Smooth muscle cell (in vitro differentiated cells): ENCODE data around the gene PALM3. TPM values are rescaled to one million over a fixed set of nuclear protein-coding genes. Genes with fewer than 3 reads are reported as not detected.

Experiments
- DNase-seq: peaks from one replicate; lab custom pipeline; 2025; ENCODE audit not compliant: unreplicated experiment; lab: John Stamatoyannopoulos, UW
- H2AFZ ChIP-seq: fragments of 200-600 bp; sonication (generic); 2 replicates; pipeline ENCODE4 v1.6.0; 2016; ENCODE audit warnings: antibody characterized with exemption, low read depth, mild to moderate bottlenecking
- H3F3A ChIP-seq: fragments of 200-600 bp; sonication (generic); 2 replicates; pipeline ENCODE4 v1.6.0; 2017; ENCODE audit warnings: antibody characterized with exemption, low read depth
- H3K27ac ChIP-seq: fragments of 200-600 bp; sonication (generic); 2 replicates; pipeline ENCODE4 v1.5.1; 2016; ENCODE audit warnings: low read depth, mild to moderate bottlenecking
- H3K27me3 ChIP-seq: fragments of 200-600 bp; sonication (generic); 2 replicates; pipeline ENCODE4 v1.6.1; 2016; ENCODE audit warnings: low read depth, mild to moderate bottlenecking
- H3K36me3 ChIP-seq: fragments of 200-600 bp; sonication (generic); 2 replicates; pipeline ENCODE4 v1.5.1; 2016; ENCODE audit warnings: low read depth
- H3K4me1 ChIP-seq: fragments of 200-600 bp; sonication (generic); 2 replicates; pipeline ENCODE4 v1.5.1; 2016; ENCODE audit warnings: low read depth
- H3K4me2 ChIP-seq: fragments of 200-600 bp; sonication (generic); 2 replicates; pipeline ENCODE4 v1.6.0; 2016; ENCODE audit warnings: mild to moderate bottlenecking
- H3K4me3 ChIP-seq: fragments of 200-600 bp; sonication (generic); 2 replicates; pipeline ENCODE4 v1.5.1; 2016; ENCODE audit warnings: mild to moderate bottlenecking
- H3K79me2 ChIP-seq: fragments of 200-600 bp; sonication (generic); 2 replicates; pipeline ENCODE4 v1.6.0; 2016; ENCODE audit warnings: low read depth, mild to moderate bottlenecking
- H3K9ac ChIP-seq: fragments of 200-600 bp; sonication (generic); 2 replicates; pipeline ENCODE4 v1.6.0; 2016; ENCODE audit warnings: low read depth
- H3K9me3 ChIP-seq: fragments of 200-600 bp; sonication (generic); replicated peaks from 2 replicates; pipeline ENCODE4 v1.5.1; 2016; ENCODE audit warnings: low read depth
- H4K20me1 ChIP-seq: fragments of 200-600 bp; sonication (generic); 2 replicates; pipeline ENCODE4 v1.6.0; 2016; ENCODE audit warnings: low read depth
- WGBS: methylation state at CpG from one replicate; pipeline ENCODE4 v1.1.7; 2016; ENCODE audit warnings: low lambda C conversion rate; 5-methylcytosine and 5-hydroxymethylcytosine counted together
- polyA plus RNA-seq: library from polyadenylated mRNA; unstranded; fragments of >200 nt; fragmentation: Nextera tagmentation; extraction: Ambion mirVana; gene quantifications from 2 replicates; pipeline ENCODE4 v1.2.1, GENCODE V29; 2016
- total RNA-seq: library from RNA; depleted of rRNA; stranded (reverse); fragments of >200 nt; gene quantifications from 2 replicates; pipeline ENCODE4 v1.2.3, GENCODE V29; 2014
- TF ChIP-seq, protein P1 (sequence below): fragments of 200-600 bp; sonication (generic); IDR thresholded peaks from 2 replicates; pipeline ENCODE4 v1.5.1; 2017; ENCODE audit warnings: borderline replicate concordance, mild to moderate bottlenecking, antibody characterized with exemption; ENCODE audit not compliant: insufficient read depth, poor library complexity, severe bottlenecking

Gene PALM3
- total and polyA plus RNA-seq, 2 experiments from 2014 or later = 0.55 TPM; not detected in 1

DNA sequence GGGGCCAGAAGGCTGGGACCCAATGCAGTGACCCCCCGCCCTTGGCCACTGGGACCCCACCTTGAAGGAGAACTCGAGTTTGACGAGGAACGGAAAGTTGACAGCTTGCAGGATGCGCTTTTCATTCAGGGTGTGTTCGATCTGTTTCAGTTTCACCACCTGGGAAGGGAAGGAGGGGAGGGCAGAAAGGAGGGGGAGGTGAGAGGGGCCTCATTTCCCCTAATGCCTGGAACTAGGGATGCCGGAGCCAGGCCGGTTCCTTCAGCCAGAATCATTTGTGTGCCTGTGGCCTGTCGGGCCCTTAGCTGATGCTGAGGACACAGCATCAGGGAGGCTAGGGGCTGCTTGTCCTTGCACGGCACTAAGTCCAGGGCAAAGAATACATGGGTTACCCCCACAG, 40.9 kb upstream of the PALM3 start:
- TF ChIP-seq, protein P1, sequence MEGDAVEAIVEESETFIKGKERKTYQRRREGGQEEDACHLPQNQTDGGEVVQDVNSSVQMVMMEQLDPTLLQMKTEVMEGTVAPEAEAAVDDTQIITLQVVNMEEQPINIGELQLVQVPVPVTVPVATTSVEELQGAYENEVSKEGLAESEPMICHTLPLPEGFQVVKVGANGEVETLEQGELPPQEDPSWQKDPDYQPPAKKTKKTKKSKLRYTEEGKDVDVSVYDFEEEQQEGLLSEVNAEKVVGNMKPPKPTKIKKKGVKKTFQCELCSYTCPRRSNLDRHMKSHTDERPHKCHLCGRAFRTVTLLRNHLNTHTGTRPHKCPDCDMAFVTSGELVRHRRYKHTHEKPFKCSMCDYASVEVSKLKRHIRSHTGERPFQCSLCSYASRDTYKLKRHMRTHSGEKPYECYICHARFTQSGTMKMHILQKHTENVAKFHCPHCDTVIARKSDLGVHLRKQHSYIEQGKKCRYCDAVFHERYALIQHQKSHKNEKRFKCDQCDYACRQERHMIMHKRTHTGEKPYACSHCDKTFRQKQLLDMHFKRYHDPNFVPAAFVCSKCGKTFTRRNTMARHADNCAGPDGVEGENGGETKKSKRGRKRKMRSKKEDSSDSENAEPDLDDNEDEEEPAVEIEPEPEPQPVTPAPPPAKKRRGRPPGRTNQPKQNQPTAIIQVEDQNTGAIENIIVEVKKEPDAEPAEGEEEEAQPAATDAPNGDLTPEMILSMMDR = no peak
- H3K36me3 ChIP-seq = no peaks in the 10 kb centered on the region
- no peak overlapping the region for H3K27ac ChIP-seq
- peaks cover 3% of the 10 kb centered on the region for H4K20me1 ChIP-seq
- no peaks in the 10 kb centered on the region for H3K79me2 ChIP-seq
- no peaks in the 10 kb centered on the region for H3F3A ChIP-seq
- no peak overlapping the region for H3K9ac ChIP-seq
- H2AFZ ChIP-seq = no peak overlapping the region
- no peak for DNase-seq
- H3K27me3 ChIP-seq = no peaks in the 10 kb centered on the region
- H3K4me1 ChIP-seq = no peaks in the 10 kb centered on the region
- WGBS = 93% methylated on average over 10 of the region's 10 CpGs
- H3K4me3 ChIP-seq = no peak overlapping the region
- no peak overlapping the region for H3K4me2 ChIP-seq
- H3K9me3 ChIP-seq = no peaks in the 10 kb centered on the region

DNA sequence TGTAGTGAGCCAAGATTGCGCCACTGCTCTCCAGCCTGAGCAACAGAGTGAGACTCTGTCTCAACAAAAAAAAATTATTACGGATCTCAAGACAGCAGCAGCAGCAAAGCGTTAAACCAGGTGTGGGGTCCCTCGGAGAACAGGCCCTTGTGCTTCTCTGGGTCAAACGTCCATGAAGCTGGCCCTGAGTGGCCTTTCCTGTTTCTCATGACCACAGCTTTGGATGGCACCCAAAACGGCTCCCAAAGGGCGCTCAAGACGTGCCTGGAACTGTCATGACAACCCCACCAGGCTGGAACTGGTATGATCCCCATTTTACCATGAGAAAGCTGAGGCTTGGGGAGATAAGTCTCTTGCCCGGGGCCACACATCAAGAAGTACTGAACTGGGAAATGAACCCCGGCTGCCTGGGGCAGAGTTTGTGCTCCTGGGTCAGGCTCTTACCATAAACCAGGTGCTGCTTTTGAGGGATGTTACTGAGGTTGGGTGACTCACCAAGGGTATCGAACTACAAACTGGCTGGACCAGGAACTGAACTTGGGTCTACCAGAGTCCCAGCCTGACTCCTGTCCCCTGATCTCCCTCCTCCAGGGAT, 40.3 kb upstream of the PALM3 start:
- no peaks in the 10 kb centered on the region for H3K27me3 ChIP-seq
- 94% methylated on average over 11 of the region's 11 CpGs for WGBS

DNA sequence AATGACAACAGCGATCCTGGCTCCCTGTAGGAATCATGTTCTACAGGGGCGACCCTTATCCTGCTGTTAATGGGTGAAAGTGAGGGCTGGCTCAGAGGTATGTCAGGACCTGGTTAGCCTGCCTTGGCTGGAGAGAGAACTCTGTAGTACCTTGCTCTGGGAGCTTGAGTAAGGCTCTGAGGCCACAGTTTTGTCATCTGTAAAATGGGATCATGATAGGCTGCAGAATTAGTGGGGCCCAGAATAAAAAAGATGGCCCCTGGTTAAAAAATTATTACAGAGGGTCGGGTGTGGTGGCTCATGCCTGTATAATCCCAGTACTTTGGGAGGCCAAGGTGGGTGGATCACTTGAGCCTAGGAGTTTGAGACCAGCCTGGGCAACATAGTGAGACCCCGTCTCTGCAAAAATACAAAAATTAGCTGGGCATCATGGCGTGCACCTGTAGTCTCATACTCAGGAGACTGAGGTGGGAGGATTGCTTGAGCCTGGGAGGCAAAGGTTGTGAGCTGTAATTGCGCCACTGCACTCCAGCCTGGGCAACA, 39.2 kb upstream of the PALM3 start:
- Histone ChIP-seq H3K27ac (no peak overlapping the region), H4K20me1 (no peaks in the 10 kb centered on the region), H3K9me3 (no peaks in the 10 kb centered on the region), H3K4me3 (no peak overlapping the region), H3K9ac (no peak overlapping the region), H3F3A (no peaks in the 10 kb centered on the region), H3K4me2 (no peak overlapping the region), H3K4me1 (no peaks in the 10 kb centered on the region), H2AFZ (no peak overlapping the region), H3K36me3 (no peaks in the 10 kb centered on the region), H3K27me3 (no peaks in the 10 kb centered on the region), H3K79me2 (no peaks in the 10 kb centered on the region)
- TF ChIP-seq, protein P1 = no peak
- over 99% methylated on average over 6 of the region's 6 CpGs for WGBS
- no peak for DNase-seq

More for the DNA sequence above, 40.3 kb upstream of the PALM3 start:
- DNase-seq = no peak
- H2AFZ ChIP-seq = no peak overlapping the region
- no peaks in the 10 kb centered on the region for H3F3A ChIP-seq
- H3K79me2 ChIP-seq = no peaks in the 10 kb centered on the region
- H3K9ac ChIP-seq = no peak overlapping the region
- TF ChIP-seq, protein P1 = no peak
- no peaks in the 10 kb centered on the region for H3K9me3 ChIP-seq
- no peaks in the 10 kb centered on the region for H3K36me3 ChIP-seq
- H3K4me1 ChIP-seq = no peaks in the 10 kb centered on the region
- H3K4me2 ChIP-seq = no peak overlapping the region
- H3K4me3 ChIP-seq = no peak overlapping the region
- H3K27ac ChIP-seq = no peak overlapping the region
- H4K20me1 ChIP-seq = no peaks in the 10 kb centered on the region
